IMR-90 (cell line): ENCODE measurements around the gene PRKACA. TPM values are rescaled to one million over a fixed set of nuclear protein-coding genes. Genes with fewer than 3 reads are reported as not detected.

ENCODE experiments used
- ATAC-seq: fragments of 200-7000 bp; cut with Tn5 transposase; 2 replicates; pipeline ENCODE4 v1.9.1; 2020; ENCODE audit warnings: low read depth, mild to moderate bottlenecking, moderate library complexity
- BruUV-seq: library from RNA; stranded (reverse); fragments of 400-500 nt; replicated peaks from 2 replicates; lab custom pipeline; 2021; lab: Mats Ljungman, UMichigan
- CTCF ChIA-PET: fragments of 300-600 bp; formaldehyde crosslinking; extraction: SDS; loops from one replicate; lab custom pipeline; 2021; ENCODE audit warnings: antibody characterized with exemption; lab: Yijun Ruan, JAX
- POLR2A ChIA-PET: fragments of 300-600 bp; sonication (Branson Sonifier 250); formaldehyde crosslinking; loops from one replicate; lab custom pipeline; 2022; ENCODE audit warnings: antibody characterized with exemption; ENCODE audit not compliant: unreplicated experiment; lab: Charles Lee
- DNase-seq: peaks from one replicate; pipeline ENCODE4 v3.0.0; 2013
- H2AFZ ChIP-seq: replicated peaks from 2 replicates; pipeline ENCODE3; 2013; ENCODE audit warnings: low read length, mild to moderate bottlenecking; ENCODE audit not compliant: poor library complexity
- H2AK5ac ChIP-seq: 2 replicates; pipeline ENCODE4 v1.6.1; 2013; ENCODE audit warnings: low read depth, low read length, inconsistent platforms
- H2AK9ac ChIP-seq: replicated peaks from 2 replicates; pipeline ENCODE3; 2013; ENCODE audit warnings: mild to moderate bottlenecking, low read depth, low read length, moderate library complexity; ENCODE audit not compliant: poor library complexity
- H2BK120ac ChIP-seq: 2 replicates; pipeline ENCODE4 v1.6.1; 2013; ENCODE audit warnings: low read depth, low read length, inconsistent platforms
- H2BK15ac ChIP-seq: 3 replicates; pipeline ENCODE4 v1.6.1; 2013; ENCODE audit warnings: low read depth, low read length, inconsistent platforms
- H2BK20ac ChIP-seq: 2 replicates; pipeline ENCODE4 v1.6.1; 2013; ENCODE audit warnings: low read depth, mild to moderate bottlenecking, inconsistent platforms, low read length, moderate library complexity
- H2BK5ac ChIP-seq: 2 replicates; pipeline ENCODE4 v1.6.1; 2013; ENCODE audit warnings: mild to moderate bottlenecking, low read depth, low read length, inconsistent platforms; ENCODE audit not compliant: poor library complexity, severe bottlenecking
- H3K14ac ChIP-seq: replicated peaks from 2 replicates; pipeline ENCODE4 v1.6.1; 2013; ENCODE audit warnings: low read depth, low read length, inconsistent platforms
- H3K18ac ChIP-seq: 2 replicates; pipeline ENCODE4 v1.6.1; 2013; ENCODE audit warnings: low read depth, low read length, control low read depth
- H3K23ac ChIP-seq: 2 replicates; pipeline ENCODE4 v1.6.1; 2013; ENCODE audit warnings: low read depth, low read length, inconsistent platforms
- H3K27ac ChIP-seq: 2 replicates; pipeline ENCODE4 v1.5.1; 2013; ENCODE audit warnings: mild to moderate bottlenecking, control low read depth, low read length; ENCODE audit not compliant: insufficient read depth
- H3K27me3 ChIP-seq: 2 replicates; pipeline ENCODE4 v1.6.1; 2013; ENCODE audit warnings: low read length; ENCODE audit not compliant: control insufficient read depth, insufficient read depth
- H3K36me3 ChIP-seq: 2 replicates; pipeline ENCODE4 v1.6.1; 2013; ENCODE audit warnings: low read length, mixed read lengths; ENCODE audit not compliant: control insufficient read depth, insufficient read depth
- H3K4ac ChIP-seq: 2 replicates; pipeline ENCODE4 v1.6.1; 2013; ENCODE audit warnings: low read depth, low read length, inconsistent platforms
- H3K4me1 ChIP-seq: 2 replicates; pipeline ENCODE4 v1.6.1; 2013; ENCODE audit warnings: low read length, mixed read lengths; ENCODE audit not compliant: control insufficient read depth, insufficient read depth
- H3K4me2 ChIP-seq: 2 replicates; pipeline ENCODE4 v1.6.1; 2013; ENCODE audit warnings: low read depth, mild to moderate bottlenecking, control low read depth, low read length, moderate library complexity
- H3K4me3 ChIP-seq: 2 replicates; pipeline ENCODE4 v1.5.1; 2013; ENCODE audit warnings: low read depth, mild to moderate bottlenecking, control low read depth, low read length, moderate library complexity; ENCODE audit not compliant: insufficient read depth
- H3K56ac ChIP-seq: 2 replicates; pipeline ENCODE4 v1.6.1; 2013; ENCODE audit warnings: low read length, inconsistent platforms; ENCODE audit not compliant: insufficient read depth; ENCODE audit errors: extremely low read depth
- H3K79me1 ChIP-seq, 2 experiments: 2 replicates each; pipeline ENCODE4 v1.6.1; 2013; ENCODE audit warnings: low read length in 2 of 2, inconsistent platforms in 1 of 2, low read depth in 1 of 2
- H3K9ac ChIP-seq: 2 replicates; pipeline ENCODE4 v1.6.1; 2013; ENCODE audit warnings: low read depth, low read length, control low read depth
- H3K9me1 ChIP-seq: 2 replicates; pipeline ENCODE4 v1.6.1; 2013; ENCODE audit warnings: low read length, inconsistent platforms; ENCODE audit not compliant: insufficient read depth
- H3K9me3 ChIP-seq: 2 replicates; pipeline ENCODE4 v1.6.1; 2013; ENCODE audit warnings: low read length; ENCODE audit not compliant: control insufficient read depth, insufficient read depth
- H4K20me1 ChIP-seq: 2 replicates; pipeline ENCODE4 v1.6.1; 2013; ENCODE audit warnings: low read length, inconsistent platforms; ENCODE audit not compliant: insufficient read depth
- H4K5ac ChIP-seq: 2 replicates; pipeline ENCODE4 v1.6.1; 2013; ENCODE audit warnings: mild to moderate bottlenecking, low read depth, low read length, control low read depth
- H4K8ac ChIP-seq, 2 experiments: 2 replicates each; pipeline ENCODE4 v1.6.1; 2013; ENCODE audit warnings: low read depth in 2 of 2, low read length in 2 of 2, control low read depth in 1 of 2, inconsistent platforms in 1 of 2
- H4K91ac ChIP-seq: 2 replicates; pipeline ENCODE4 v1.6.1; 2013; ENCODE audit warnings: low read depth, low read length, inconsistent platforms; ENCODE audit not compliant: insufficient read depth
- MAFK ChIP-seq: IDR thresholded peaks from 2 replicates; pipeline ENCODE4 v1.6.1; 2012; ENCODE audit warnings: low read depth, low read length, improper control_type of control experiment
- MAZ ChIP-seq: IDR thresholded peaks from 2 replicates; pipeline ENCODE4 v1.6.1; 2012; ENCODE audit warnings: low read depth, mild to moderate bottlenecking, low read length, improper control_type of control experiment, moderate library complexity, borderline replicate concordance
- RAD21 ChIP-seq: IDR thresholded peaks from 2 replicates; pipeline ENCODE4 v1.6.1; 2012; ENCODE audit warnings: low read length, improper control_type of control experiment
- SMC3 ChIP-seq: fragments of 150-350 bp; IDR thresholded peaks from 2 replicates; pipeline ENCODE4 v1.6.1; 2016; ENCODE audit warnings: low read depth, mild to moderate bottlenecking, antibody characterized with exemption, low read length, moderate library complexity
- WGBS, 2 experiments: methylation state at CpG; one replicate each; pipeline versions ENCODE4 v1.1.5 to v1.1.7; 2013; ENCODE audit warnings: missing lambda C conversion rate in 2 of 2; ENCODE audit not compliant: insufficient read length in 1 of 2; ENCODE audit errors: extremely low coverage in 2 of 2; 5-methylcytosine and 5-hydroxymethylcytosine counted together
- dilution Hi-C: fragments of 300-500 bp; cut with HindIII; formaldehyde crosslinking; loops from one replicate; pipeline ENCODE4 v1.14.3; 2018; ENCODE audit warnings: low sequenced_read_pairs; ENCODE audit not compliant: unreplicated experiment
- in situ Hi-C: fragments of 300-500 bp; cut with MboI; formaldehyde crosslinking; loops from 3 replicates; pipeline ENCODE4 v1.14.3; 2019; ENCODE audit warnings: low sequenced_read_pairs, inconsistent platforms, mixed read lengths
- intact Hi-C: fragments of 100-400 bp; cut with micrococcal nuclease; formaldehyde crosslinking; loops from 2 replicates; pipeline ENCODE4 v1.10.0; 2022
- polyA plus RNA-seq, 3 experiments: library from polyadenylated mRNA; depleted of rRNA; stranded (reverse); fragments of >200 nt; gene quantifications; 2 replicates each; pipeline ENCODE4 v1.2.3, GENCODE V29; 2012; ENCODE audit warnings: low replicate concordance in 1 of 3
- total RNA-seq: library from RNA; depleted of rRNA; stranded (reverse); fragments of >200 nt; gene quantifications from 2 replicates; pipeline ENCODE4 v1.2.3, GENCODE V29; 2012
- TF ChIP-seq, protein P1 (sequence below): conservative IDR thresholded peaks from 2 replicates; pipeline ENCODE4 v1.5.1; 2012; ENCODE audit warnings: mild to moderate bottlenecking, low read depth, low read length, improper control_type of control experiment

PRKACA gene
- total and polyA plus RNA-seq, 2 of the 4 experiments (the other 2 are of a cell fraction) = 18.1 to 94.5 TPM

DNA sequence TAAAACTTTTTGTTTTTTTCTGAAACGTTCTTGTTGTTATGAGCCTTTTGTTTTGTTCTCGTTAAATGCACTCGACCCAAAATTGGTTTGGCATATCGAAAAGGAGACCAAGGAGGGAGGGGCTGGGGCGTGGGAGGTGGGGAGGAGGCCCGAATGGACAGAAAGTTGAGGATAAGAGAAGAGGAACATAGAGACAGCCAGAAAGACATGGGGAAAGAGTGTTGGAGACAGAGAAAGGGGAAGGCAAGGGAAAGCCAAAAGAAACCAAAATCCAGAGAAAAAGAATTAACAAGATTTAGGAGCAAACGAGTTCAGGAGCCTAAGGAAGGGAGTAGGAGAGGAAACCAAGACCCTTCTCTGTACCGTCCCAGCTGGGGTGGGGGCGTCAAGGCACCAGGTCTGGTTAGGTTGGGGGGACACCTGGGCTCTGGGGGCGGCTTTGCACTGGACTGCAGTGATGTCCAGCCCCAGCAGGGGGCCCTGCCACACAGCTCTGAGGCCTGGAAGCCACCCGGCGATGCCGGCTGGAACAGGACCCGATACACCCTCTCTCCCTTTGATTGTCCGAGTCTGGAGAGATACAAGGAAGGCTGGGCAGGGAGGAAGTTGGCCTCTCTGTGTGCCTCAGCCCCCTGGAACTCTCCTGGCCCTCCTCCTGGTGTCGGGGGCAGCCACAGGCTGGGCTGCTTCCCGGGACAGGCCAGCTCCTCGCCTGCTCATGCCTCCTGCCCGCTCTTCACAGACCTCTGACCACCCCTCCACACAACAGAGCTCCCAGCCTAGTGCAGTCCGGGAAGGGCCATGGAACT lies 30.4 kb upstream of the PRKACA start:
- BruUV-seq = no TSS peak
- no peak overlapping the region; the same call in 1 of the 2 replicates for H3K4me2 ChIP-seq
- ChIA-PET POLR2A (no interaction called here), CTCF (interaction anchor here (0.6 to 1.8 kb wide), 6 partner anchors 10 to 259 kb away, joined by 3 to 7 read pairs (median 4); partner anchors contain the start of gene ASF1B)
- H2BK5ac ChIP-seq = no peak overlapping the region
- H4K5ac ChIP-seq = no peak overlapping the region
- H3K79me1 ChIP-seq = peaks cover 10 to 20% of the 10 kb centered on the region in 2 experiments; a peak in 3 of 4 replicates
- ATAC-seq = peak; percentile 96
- peak overlapping the region; percentile 54 for H2AFZ ChIP-seq
- H3K27ac ChIP-seq = no peak overlapping the region
- H4K20me1 ChIP-seq = peaks cover 14% of the 10 kb centered on the region; the same call in 1 of the 2 replicates
- 52% methylated on average over 2 of the region's 20 CpGs; no CpG with 5 or more reads in 1 of the 2 experiments for WGBS, 2 experiments
- no peak overlapping the region for H3K4ac ChIP-seq
- no peaks in the 10 kb centered on the region for H3K9me3 ChIP-seq
- peak overlapping the region; percentile 35 to 50; a peak in 2 of 4 replicates for H4K8ac ChIP-seq
- H3K9ac ChIP-seq = no peak overlapping the region
- no peak overlapping the region for H3K14ac ChIP-seq
- in situ Hi-C loops (no loop called here), intact Hi-C loops (loop anchor here (1.0 to 2.0 kb wide), 2 partner anchors 200 to 259 kb away; no protein-coding TSS in a partner anchor), dilution Hi-C loops (no loop called here)
- H3K56ac ChIP-seq = no peak overlapping the region
- no peak overlapping the region for H4K91ac ChIP-seq
- H2BK15ac ChIP-seq = no peak overlapping the region
- no peaks in the 10 kb centered on the region for H3K9me1 ChIP-seq
- no peak overlapping the region for H2BK120ac ChIP-seq
- peak overlapping the region; percentile 51 for H2AK9ac ChIP-seq
- no peaks in the 10 kb centered on the region for H3K27me3 ChIP-seq
- no peak overlapping the region for H3K18ac ChIP-seq
- peaks cover 5% of the 10 kb centered on the region; the same call in 1 of the 2 replicates for H3K4me1 ChIP-seq
- no peak overlapping the region for H2BK20ac ChIP-seq
- no peak overlapping the region for H3K23ac ChIP-seq
- TF ChIP-seq, protein P1, sequence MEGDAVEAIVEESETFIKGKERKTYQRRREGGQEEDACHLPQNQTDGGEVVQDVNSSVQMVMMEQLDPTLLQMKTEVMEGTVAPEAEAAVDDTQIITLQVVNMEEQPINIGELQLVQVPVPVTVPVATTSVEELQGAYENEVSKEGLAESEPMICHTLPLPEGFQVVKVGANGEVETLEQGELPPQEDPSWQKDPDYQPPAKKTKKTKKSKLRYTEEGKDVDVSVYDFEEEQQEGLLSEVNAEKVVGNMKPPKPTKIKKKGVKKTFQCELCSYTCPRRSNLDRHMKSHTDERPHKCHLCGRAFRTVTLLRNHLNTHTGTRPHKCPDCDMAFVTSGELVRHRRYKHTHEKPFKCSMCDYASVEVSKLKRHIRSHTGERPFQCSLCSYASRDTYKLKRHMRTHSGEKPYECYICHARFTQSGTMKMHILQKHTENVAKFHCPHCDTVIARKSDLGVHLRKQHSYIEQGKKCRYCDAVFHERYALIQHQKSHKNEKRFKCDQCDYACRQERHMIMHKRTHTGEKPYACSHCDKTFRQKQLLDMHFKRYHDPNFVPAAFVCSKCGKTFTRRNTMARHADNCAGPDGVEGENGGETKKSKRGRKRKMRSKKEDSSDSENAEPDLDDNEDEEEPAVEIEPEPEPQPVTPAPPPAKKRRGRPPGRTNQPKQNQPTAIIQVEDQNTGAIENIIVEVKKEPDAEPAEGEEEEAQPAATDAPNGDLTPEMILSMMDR = peak; percentile 81
- TF ChIP-seq MAZ = 0 out of 2 replicates have a peak, but pooled peaks have one; percentile 34
- TF ChIP-seq MAFK = no peak
- TF ChIP-seq RAD21 = peak; percentile 79
- TF ChIP-seq SMC3 = peak; percentile 62
- H3K4me3 ChIP-seq = no peak overlapping the region
- DNase-seq = peak; percentile 57
- H2AK5ac ChIP-seq = peak overlapping the region; percentile 60; the same call in 1 of the 2 replicates
- H3K36me3 ChIP-seq = no peaks in the 10 kb centered on the region
